GM19467 (cell line): ENCODE results near the gene ESR2.
"Not testable (repeated sequence)": the region's sequence is repeated elsewhere in the genome, so short reads cannot be mapped to it uniquely, and the experiment has no call there.

Source experiments
- ATAC-seq: cut with Tn5 transposase; IDR thresholded peaks from one replicate; pipeline ENCODE4 v1.9.1; 2021; ENCODE audit warnings: mild to moderate bottlenecking, moderate library complexity; ENCODE audit not compliant: unreplicated experiment

The ESR2 gene

GRCh38 chr14:64293976-64294671 lies at the start of gene ESR2:
TSS of gene ESR2 (minus strand) at chr14:64294371. CDS start at chr14:64282985, 11,386 bp downstream.
- peak; percentile 25 for ATAC-seq

GRCh38 chr14:64340560-64341196 lies 46.5 kb upstream of the ESR2 start:
- ATAC-seq: no peak

GRCh38 chr14:64338616-64339316 lies 44.6 kb upstream of the ESR2 start:
- peak; percentile 89 for ATAC-seq

GRCh38 chr14:64337888-64338615 lies 43.9 kb upstream of the ESR2 start:
- peak; percentile 44 for ATAC-seq

DNA sequence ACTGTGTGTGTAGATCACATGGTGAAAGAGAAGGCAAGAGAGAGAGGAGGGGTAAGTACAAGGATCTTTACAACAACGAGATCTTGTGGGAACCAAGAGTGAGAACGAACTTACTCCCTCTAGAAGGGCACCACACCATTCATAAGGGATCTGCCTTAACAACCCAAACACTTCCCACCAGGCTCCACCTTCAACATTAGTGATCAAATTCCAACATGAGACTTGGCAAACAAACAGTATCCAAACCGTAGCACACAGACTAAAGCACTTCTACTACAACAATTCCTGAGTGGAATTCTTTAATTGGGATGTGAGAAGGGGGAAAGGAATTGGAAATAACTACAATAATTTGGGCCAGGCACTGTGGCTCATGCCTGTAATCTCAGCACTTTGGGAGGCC lies 35.0 kb upstream of the ESR2 start:
- no peak for ATAC-seq

DNA sequence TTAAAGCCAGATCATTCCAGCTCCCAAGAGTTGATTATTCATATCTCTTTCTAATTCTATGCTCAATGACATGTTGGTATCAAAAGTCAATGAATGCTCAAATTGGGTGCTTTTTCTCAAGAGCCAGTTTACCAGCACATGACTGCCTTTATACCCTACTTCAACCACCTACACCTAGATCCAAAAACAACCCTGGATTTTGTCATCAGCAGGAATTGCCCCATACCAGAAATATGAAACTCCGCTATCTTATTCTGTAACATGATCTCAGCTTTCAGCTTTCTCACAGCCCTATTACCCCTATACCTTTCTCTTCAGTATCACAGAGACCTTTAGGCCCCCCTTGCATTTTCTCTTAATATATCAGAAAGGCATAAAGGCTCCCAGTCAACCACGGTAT lies 32.3 kb upstream of the ESR2 start:
- no peak for ATAC-seq

GRCh38 chr14:64324895-64325294 lies 30.7 kb upstream of the ESR2 start:
- no peak for ATAC-seq

DNA sequence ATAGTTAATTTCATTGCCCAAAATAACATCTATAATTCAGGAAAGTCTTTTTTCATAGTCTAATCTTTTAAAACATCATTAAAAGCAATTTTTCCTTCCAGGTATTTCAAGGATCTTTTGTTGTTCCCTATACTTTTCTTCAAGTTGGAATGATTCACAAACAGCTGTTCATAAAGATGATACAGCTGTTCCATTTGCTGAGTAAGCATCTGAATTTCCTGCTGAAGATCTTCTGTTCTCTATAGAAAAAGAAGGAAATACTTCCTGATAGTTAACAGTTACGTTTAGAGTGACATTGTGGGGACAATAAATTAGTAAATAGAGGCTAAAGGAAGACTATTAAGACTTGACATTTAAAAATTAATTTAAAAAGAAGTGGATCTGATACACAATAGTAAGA lies 30.3 kb upstream of the ESR2 start:
- no peak for ATAC-seq

DNA sequence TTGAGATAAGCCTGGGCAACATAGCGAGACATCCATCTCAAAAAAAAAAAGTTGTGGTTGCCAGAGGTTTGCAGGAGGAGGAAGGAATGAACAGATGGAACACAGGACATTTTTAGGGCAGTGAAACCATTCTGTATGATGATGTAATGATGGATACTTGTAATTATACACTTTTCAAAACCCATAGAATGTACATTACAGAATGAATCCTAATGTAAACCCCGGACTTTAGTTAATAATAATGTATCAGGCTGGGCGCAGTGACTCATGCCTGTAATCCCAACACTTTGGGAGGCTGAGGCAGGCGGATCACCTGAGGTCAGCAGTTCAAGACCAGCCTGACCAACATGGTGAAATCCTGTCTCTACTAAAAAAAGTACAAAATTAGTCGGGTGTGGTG lies 26.2 kb upstream of the ESR2 start:
- ATAC-seq: not testable (repeated sequence)

- not testable (repeated sequence) for ATAC-seq
Measured at GRCh38 chr14:64318695-64319094, 24.5 kb upstream of the ESR2 start.

- ATAC-seq: no peak
Measured at GRCh38 chr14:64303471-64303917, 9.3 kb upstream of the ESR2 start.

DNA sequence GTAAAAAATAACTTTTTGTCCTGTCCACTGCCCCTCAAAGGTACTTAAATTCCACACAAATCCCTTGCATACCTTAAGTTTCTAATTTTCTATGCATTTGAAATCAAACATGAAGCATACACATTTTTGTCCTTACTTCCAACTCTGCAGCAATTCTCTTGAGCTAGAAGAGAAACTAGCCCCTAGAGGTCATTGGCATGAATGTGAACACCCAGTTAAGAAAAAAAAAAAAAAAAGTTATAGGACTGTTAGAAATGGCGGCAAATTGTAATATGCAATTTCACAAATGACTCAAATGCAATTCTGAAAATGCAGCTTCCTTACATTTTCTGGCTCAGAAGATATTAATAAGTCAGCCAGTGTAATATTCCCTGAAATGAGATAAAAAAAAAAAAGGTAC lies 4.6 kb upstream of the ESR2 start:
- ATAC-seq: no peak

DNA sequence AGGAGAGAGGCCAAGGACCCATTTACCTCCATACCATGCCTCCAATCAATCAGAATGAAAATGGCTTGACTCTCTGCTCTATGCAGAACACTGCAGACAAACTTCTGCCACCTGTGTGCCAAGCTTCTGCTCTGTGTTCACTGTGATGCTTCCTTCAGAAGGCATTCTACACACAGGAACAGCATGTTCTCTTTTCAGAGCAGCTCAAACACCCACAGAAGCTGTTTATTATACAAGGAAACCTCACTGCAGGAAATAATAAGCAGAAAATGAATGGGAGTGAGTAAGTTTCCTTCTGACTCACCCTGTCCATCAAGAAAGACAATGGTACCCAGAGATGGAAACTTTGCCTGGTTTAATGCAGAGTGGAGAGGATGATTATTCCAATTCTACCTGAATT lies 2.4 kb upstream of the ESR2 start:
- no peak for ATAC-seq

GRCh38 chr14:64294672-64295413 lies 672 bp upstream of the ESR2 start:
- peak; percentile 67 for ATAC-seq

DNA sequence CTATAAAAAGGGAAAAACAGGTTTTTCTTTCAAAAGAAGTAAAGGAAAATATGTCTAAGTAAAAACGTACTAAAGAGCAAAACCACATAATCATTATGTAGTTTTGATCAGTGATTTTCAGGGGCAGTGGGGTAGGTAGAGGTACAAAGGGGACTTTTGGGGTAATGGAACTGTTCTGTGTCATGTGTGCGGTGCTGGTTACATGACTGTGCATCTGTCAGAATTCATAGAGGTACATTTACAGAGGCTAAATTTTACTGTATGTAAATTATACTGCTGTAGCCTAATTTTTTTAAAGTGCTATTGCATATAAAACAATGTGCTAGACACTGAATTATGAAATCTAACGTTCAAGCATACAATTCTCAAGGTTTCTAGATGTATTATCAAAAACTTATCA lies 2.0 kb downstream of the ESR2 start:
- no peak for ATAC-seq

GRCh38 chr14:64289571-64289970 lies 4.6 kb downstream of the ESR2 start:
- ATAC-seq: no peak

- no peak for ATAC-seq
Measured at GRCh38 chr14:64281805-64282204, 12.4 kb downstream of the ESR2 start.

- ATAC-seq: no peak
Measured at GRCh38 chr14:64279704-64280668, 14.2 kb downstream of the ESR2 start.

DNA sequence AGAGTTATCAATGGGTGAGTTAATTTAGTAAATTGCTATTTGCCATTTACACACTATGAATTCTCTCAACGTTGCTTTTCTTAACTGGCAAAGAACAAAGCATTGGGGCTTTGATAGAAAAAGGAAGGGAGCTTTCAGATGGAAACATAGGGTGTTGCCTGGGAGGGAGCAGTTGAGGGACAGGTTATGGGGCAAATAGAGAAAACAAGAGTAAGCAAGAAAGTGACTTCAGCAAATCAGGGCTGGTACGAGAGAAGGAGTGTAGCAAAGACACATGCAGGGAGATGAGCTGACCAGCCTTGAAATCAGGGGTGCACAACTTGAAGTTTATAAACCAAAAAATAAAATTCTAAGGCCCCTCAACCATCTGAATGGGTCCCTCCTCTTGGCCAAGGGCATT lies 15.7 kb downstream of the ESR2 start:
- ATAC-seq: no peak
